ENCODE measurements around the gene KLHL29. TPM values are rescaled to one million over a fixed set of nuclear protein-coding genes. Genes with fewer than 3 reads are reported as not detected.

Gene KLHL29
- total RNA-seq, 1 experiment from 2014 or later, result 16.7 TPM

DNA sequence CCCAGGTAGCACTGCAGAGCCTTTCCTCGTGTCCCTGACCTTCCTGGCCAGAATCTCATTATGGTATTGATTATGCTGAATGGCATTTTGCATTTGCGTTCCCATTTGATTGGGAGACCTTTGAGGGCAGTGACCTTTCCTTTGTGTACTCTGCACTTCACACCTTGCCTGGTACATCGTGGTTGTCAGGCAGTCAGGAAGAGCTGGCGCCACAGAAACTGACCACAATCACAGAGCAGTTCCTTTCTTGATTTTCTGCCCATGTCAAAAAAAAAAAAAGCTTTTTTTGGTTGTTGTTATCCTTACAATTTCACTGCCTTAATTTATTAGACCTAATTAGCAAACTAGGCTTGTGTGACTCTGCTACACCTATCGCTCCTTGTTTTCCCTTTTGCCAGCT lies 8.9 kb upstream of the KLHL29 start:
- DNase-seq (ENCODE audit: low read depth, low spot score), result no peak
- no peaks in the 10 kb centered on the region for H3K36me3 ChIP-seq (ENCODE audit: control insufficient read depth in 1 of 2, insufficient read depth in 2 of 2, low read length in 2 of 2)
- H4K20me1 ChIP-seq (ENCODE audit: insufficient read depth), result no peaks in the 10 kb centered on the region
- RAD21 ChIA-PET (ENCODE audit: low non-redundant PET in 1 of 2, low total read pairs in 2 of 2, uncharacterized antibody in 2 of 2, unreplicated experiment in 2 of 2), result no interaction called here
- H3K27ac ChIP-seq (ENCODE audit: low read depth, low read length), result no peak overlapping the region
- CTCF ChIA-PET, result no interaction called here
- no peaks in the 10 kb centered on the region for H3K79me2 ChIP-seq (ENCODE audit: insufficient read depth, low read length)
- H3K9ac ChIP-seq (ENCODE audit: low read length), result no peak overlapping the region
- intact Hi-C loops (cut with micrococcal nuclease), result no loop called here
- TF ChIP-seq, protein P1, sequence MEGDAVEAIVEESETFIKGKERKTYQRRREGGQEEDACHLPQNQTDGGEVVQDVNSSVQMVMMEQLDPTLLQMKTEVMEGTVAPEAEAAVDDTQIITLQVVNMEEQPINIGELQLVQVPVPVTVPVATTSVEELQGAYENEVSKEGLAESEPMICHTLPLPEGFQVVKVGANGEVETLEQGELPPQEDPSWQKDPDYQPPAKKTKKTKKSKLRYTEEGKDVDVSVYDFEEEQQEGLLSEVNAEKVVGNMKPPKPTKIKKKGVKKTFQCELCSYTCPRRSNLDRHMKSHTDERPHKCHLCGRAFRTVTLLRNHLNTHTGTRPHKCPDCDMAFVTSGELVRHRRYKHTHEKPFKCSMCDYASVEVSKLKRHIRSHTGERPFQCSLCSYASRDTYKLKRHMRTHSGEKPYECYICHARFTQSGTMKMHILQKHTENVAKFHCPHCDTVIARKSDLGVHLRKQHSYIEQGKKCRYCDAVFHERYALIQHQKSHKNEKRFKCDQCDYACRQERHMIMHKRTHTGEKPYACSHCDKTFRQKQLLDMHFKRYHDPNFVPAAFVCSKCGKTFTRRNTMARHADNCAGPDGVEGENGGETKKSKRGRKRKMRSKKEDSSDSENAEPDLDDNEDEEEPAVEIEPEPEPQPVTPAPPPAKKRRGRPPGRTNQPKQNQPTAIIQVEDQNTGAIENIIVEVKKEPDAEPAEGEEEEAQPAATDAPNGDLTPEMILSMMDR (IDR thresholded peaks at IDR 0.05 in 2 of 3, conservative IDR thresholded peaks at IDR 0.05 in 1 of 3; ENCODE audit: borderline replicate concordance in 1 of 3, insufficient read depth in 1 of 3, low read depth in 2 of 3, low read length in 2 of 3), result no peak
- ATAC-seq, result no peak
- BruUV-seq (replicated peaks), result no TSS peak
- no peak overlapping the region for H2AFZ ChIP-seq (ENCODE audit: low read depth, low read length, poor library complexity, severe bottlenecking)
- no peak overlapping the region for H3K4me3 ChIP-seq (replicated peaks in 1 of 2; ENCODE audit: low read depth in 1 of 2, low read length in 2 of 2)
- no peaks in the 10 kb centered on the region for H3K9me3 ChIP-seq (ENCODE audit: control insufficient read depth in 1 of 2, insufficient read depth in 1 of 2, low read depth in 1 of 2, low read length in 2 of 2)
- H3K9me2 ChIP-seq (ENCODE audit: insufficient read depth), result no peaks in the 10 kb centered on the region
- H3K4me2 ChIP-seq (ENCODE audit: low read length), result no peak overlapping the region
- no peaks in the 10 kb centered on the region for H3K27me3 ChIP-seq (ENCODE audit: insufficient read depth, low read length)
- H3K4me1 ChIP-seq (ENCODE audit: control insufficient read depth in 1 of 2, insufficient read depth in 2 of 2, low read length in 2 of 2), result peaks cover 21 to 49% of the 10 kb centered on the region in 2 experiments
- POLR2A ChIA-PET, result no interaction called here

- no peaks in the 10 kb centered on the region for H3K27me3 ChIP-seq (ENCODE audit: insufficient read depth, low read length)
- TF ChIP-seq ZNF274 (IDR thresholded peaks at IDR 0.05; ENCODE audit: low read depth, low read length), result no peak
- TF ChIP-seq, protein P2, sequence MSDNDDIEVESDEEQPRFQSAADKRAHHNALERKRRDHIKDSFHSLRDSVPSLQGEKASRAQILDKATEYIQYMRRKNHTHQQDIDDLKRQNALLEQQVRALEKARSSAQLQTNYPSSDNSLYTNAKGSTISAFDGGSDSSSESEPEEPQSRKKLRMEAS (IDR thresholded peaks at IDR 0.05), result no peak
- TF ChIP-seq SP1 (IDR thresholded peaks at IDR 0.05; ENCODE audit: low read depth), result no peak
- no peak for TF ChIP-seq RAD21 (IDR thresholded peaks at IDR 0.05; ENCODE audit: low read depth)
- TF ChIP-seq JUND (IDR thresholded peaks at IDR 0.05), result no peak
- no peak for TF ChIP-seq YY1 (IDR thresholded peaks at IDR 0.05; ENCODE audit: extremely low read depth, insufficient replicate concordance, low read depth, low read length)
- TF ChIP-seq EGR1 (IDR thresholded peaks at IDR 0.05; ENCODE audit: low read depth), result no peak
- no peak for TF ChIP-seq SRF (IDR thresholded peaks at IDR 0.05; ENCODE audit: low read depth)
- TF ChIP-seq ELF1 (IDR thresholded peaks at IDR 0.05; ENCODE audit: borderline replicate concordance, low read depth), result no peak
- no peak for TF ChIP-seq CEBPB (IDR thresholded peaks at IDR 0.05; ENCODE audit: low read depth)
- no peak for TF ChIP-seq TCF7L2 (IDR thresholded peaks at IDR 0.05; ENCODE audit: borderline replicate concordance, extremely low read depth, insufficient read depth, insufficient read length)
- no peak for TF ChIP-seq ZFX (IDR thresholded peaks at IDR 0.05)
- TF ChIP-seq POLR2AphosphoS5 (IDR thresholded peaks at IDR 0.05; ENCODE audit: low read depth, low read length), result no peak
- no peak overlapping the region for H3K4me3 ChIP-seq (replicated peaks in 1 of 2; ENCODE audit: low read depth in 1 of 2, low read length in 2 of 2)
- H3K27ac ChIP-seq (ENCODE audit: low read depth, low read length), result no peak overlapping the region
- no peak overlapping the region for H3K9ac ChIP-seq (ENCODE audit: low read length)
- no peak overlapping the region for H2AFZ ChIP-seq (ENCODE audit: low read depth, low read length, poor library complexity, severe bottlenecking)
- H3K9me3 ChIP-seq (ENCODE audit: control insufficient read depth in 1 of 2, insufficient read depth in 1 of 2, low read depth in 1 of 2, low read length in 2 of 2), result no peaks in the 10 kb centered on the region
- intact Hi-C loops (cut with micrococcal nuclease), result no loop called here
- H3K4me1 ChIP-seq (ENCODE audit: control insufficient read depth in 1 of 2, insufficient read depth in 2 of 2, low read length in 2 of 2), result peaks cover 27 to 58% of the 10 kb centered on the region in 2 experiments
- BruUV-seq (replicated peaks), result no TSS peak
- H3K4me2 ChIP-seq (ENCODE audit: low read length), result no peak overlapping the region
- DNase-seq (ENCODE audit: low read depth, low spot score) (no peak), ATAC-seq (no peak)
- RAD21 ChIA-PET (ENCODE audit: low non-redundant PET in 1 of 2, low total read pairs in 2 of 2, uncharacterized antibody in 2 of 2, unreplicated experiment in 2 of 2), result no interaction called here
- POLR2A ChIA-PET, result no interaction called here
- no peaks in the 10 kb centered on the region for H3K9me2 ChIP-seq (ENCODE audit: insufficient read depth)
- CTCF ChIA-PET, result interaction anchor here (0.6 kb wide), 1 partner anchor 9 kb away, joined by 3 read pairs; no protein-coding TSS in a partner anchor
- no peaks in the 10 kb centered on the region for H3K36me3 ChIP-seq (ENCODE audit: control insufficient read depth in 1 of 2, insufficient read depth in 2 of 2, low read length in 2 of 2)
- H3K79me2 ChIP-seq (ENCODE audit: insufficient read depth, low read length), result no peaks in the 10 kb centered on the region
- no peaks in the 10 kb centered on the region for H4K20me1 ChIP-seq (ENCODE audit: insufficient read depth)
Observed at GRCh38 chr2:23376972-23377371, 8.0 kb upstream of the KLHL29 start.
